Smooth muscle cell (in vitro differentiated cells): Measurements from ENCODE around the gene ZMYND11. TPM values are rescaled to one million over a fixed set of nuclear protein-coding genes. Genes with fewer than 3 reads are reported as not detected.

ENCODE experiments used
- DNase-seq: peaks from one replicate; lab custom pipeline; 2025; ENCODE audit not compliant: unreplicated experiment; lab: John Stamatoyannopoulos, UW
- H2AFZ ChIP-seq: fragments of 200-600 bp; sonication (generic); 2 replicates; pipeline ENCODE4 v1.6.0; 2016; ENCODE audit warnings: antibody characterized with exemption, low read depth, mild to moderate bottlenecking
- H3F3A ChIP-seq: fragments of 200-600 bp; sonication (generic); 2 replicates; pipeline ENCODE4 v1.6.0; 2017; ENCODE audit warnings: antibody characterized with exemption, low read depth
- H3K27ac ChIP-seq: fragments of 200-600 bp; sonication (generic); 2 replicates; pipeline ENCODE4 v1.5.1; 2016; ENCODE audit warnings: low read depth, mild to moderate bottlenecking
- H3K27me3 ChIP-seq: fragments of 200-600 bp; sonication (generic); 2 replicates; pipeline ENCODE4 v1.6.1; 2016; ENCODE audit warnings: low read depth, mild to moderate bottlenecking
- H3K36me3 ChIP-seq: fragments of 200-600 bp; sonication (generic); 2 replicates; pipeline ENCODE4 v1.5.1; 2016; ENCODE audit warnings: low read depth
- H3K4me1 ChIP-seq: fragments of 200-600 bp; sonication (generic); 2 replicates; pipeline ENCODE4 v1.5.1; 2016; ENCODE audit warnings: low read depth
- H3K4me2 ChIP-seq: fragments of 200-600 bp; sonication (generic); 2 replicates; pipeline ENCODE4 v1.6.0; 2016; ENCODE audit warnings: mild to moderate bottlenecking
- H3K4me3 ChIP-seq: fragments of 200-600 bp; sonication (generic); 2 replicates; pipeline ENCODE4 v1.5.1; 2016; ENCODE audit warnings: mild to moderate bottlenecking
- H3K79me2 ChIP-seq: fragments of 200-600 bp; sonication (generic); 2 replicates; pipeline ENCODE4 v1.6.0; 2016; ENCODE audit warnings: low read depth, mild to moderate bottlenecking
- H3K9ac ChIP-seq: fragments of 200-600 bp; sonication (generic); 2 replicates; pipeline ENCODE4 v1.6.0; 2016; ENCODE audit warnings: low read depth
- H3K9me3 ChIP-seq: fragments of 200-600 bp; sonication (generic); replicated peaks from 2 replicates; pipeline ENCODE4 v1.5.1; 2016; ENCODE audit warnings: low read depth
- H4K20me1 ChIP-seq: fragments of 200-600 bp; sonication (generic); 2 replicates; pipeline ENCODE4 v1.6.0; 2016; ENCODE audit warnings: low read depth
- WGBS: methylation state at CpG from one replicate; pipeline ENCODE4 v1.1.7; 2016; ENCODE audit warnings: low lambda C conversion rate; 5-methylcytosine and 5-hydroxymethylcytosine counted together
- polyA plus RNA-seq: library from polyadenylated mRNA; unstranded; fragments of >200 nt; fragmentation: Nextera tagmentation; extraction: Ambion mirVana; gene quantifications from 2 replicates; pipeline ENCODE4 v1.2.1, GENCODE V29; 2016
- total RNA-seq: library from RNA; depleted of rRNA; stranded (reverse); fragments of >200 nt; gene quantifications from 2 replicates; pipeline ENCODE4 v1.2.3, GENCODE V29; 2014
- TF ChIP-seq, protein P1 (sequence below): fragments of 200-600 bp; sonication (generic); IDR thresholded peaks from 2 replicates; pipeline ENCODE4 v1.5.1; 2017; ENCODE audit warnings: borderline replicate concordance, mild to moderate bottlenecking, antibody characterized with exemption; ENCODE audit not compliant: insufficient read depth, poor library complexity, severe bottlenecking

The ZMYND11 gene
- total and polyA plus RNA-seq, 2 experiments from 2014 or later: 33.7 to 66.3 TPM

DNA sequence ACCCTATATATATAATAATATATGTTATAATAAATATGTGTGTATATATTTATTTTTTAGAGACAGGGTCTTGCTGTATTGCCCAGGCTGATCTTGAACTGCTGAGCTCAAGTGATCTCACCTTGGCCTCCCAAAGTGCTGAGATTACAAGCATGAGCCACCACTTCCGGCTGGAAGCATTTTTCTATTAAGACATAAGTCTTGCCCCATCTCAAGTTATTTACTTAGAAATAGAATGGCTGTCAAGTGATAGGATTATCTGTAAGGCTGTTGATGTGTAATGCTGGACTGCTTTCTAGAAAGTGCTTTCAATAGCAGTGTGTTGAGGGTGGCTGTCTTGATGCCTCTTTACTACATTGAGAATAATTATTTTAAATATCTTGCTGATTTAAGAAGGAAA, 65.2 kb downstream of the ZMYND11 start:
- H3K27me3 ChIP-seq: no peaks in the 10 kb centered on the region
- H3K9ac ChIP-seq: no peak overlapping the region
- peaks cover 28% of the 10 kb centered on the region for H3K79me2 ChIP-seq
- WGBS: 88% methylated on average over 1 of the region's 1 CpG
- no peaks in the 10 kb centered on the region for H3K9me3 ChIP-seq
- no peak overlapping the region for H2AFZ ChIP-seq
- H3K4me2 ChIP-seq: no peak overlapping the region
- no peaks in the 10 kb centered on the region for H3K4me1 ChIP-seq
- no peaks in the 10 kb centered on the region for H3F3A ChIP-seq
- peaks cover 40% of the 10 kb centered on the region for H4K20me1 ChIP-seq
- TF ChIP-seq, protein P1, sequence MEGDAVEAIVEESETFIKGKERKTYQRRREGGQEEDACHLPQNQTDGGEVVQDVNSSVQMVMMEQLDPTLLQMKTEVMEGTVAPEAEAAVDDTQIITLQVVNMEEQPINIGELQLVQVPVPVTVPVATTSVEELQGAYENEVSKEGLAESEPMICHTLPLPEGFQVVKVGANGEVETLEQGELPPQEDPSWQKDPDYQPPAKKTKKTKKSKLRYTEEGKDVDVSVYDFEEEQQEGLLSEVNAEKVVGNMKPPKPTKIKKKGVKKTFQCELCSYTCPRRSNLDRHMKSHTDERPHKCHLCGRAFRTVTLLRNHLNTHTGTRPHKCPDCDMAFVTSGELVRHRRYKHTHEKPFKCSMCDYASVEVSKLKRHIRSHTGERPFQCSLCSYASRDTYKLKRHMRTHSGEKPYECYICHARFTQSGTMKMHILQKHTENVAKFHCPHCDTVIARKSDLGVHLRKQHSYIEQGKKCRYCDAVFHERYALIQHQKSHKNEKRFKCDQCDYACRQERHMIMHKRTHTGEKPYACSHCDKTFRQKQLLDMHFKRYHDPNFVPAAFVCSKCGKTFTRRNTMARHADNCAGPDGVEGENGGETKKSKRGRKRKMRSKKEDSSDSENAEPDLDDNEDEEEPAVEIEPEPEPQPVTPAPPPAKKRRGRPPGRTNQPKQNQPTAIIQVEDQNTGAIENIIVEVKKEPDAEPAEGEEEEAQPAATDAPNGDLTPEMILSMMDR: no peak
- DNase-seq: no peak
- H3K4me3 ChIP-seq: no peak overlapping the region
- no peaks in the 10 kb centered on the region for H3K36me3 ChIP-seq
- H3K27ac ChIP-seq: no peak overlapping the region

DNA sequence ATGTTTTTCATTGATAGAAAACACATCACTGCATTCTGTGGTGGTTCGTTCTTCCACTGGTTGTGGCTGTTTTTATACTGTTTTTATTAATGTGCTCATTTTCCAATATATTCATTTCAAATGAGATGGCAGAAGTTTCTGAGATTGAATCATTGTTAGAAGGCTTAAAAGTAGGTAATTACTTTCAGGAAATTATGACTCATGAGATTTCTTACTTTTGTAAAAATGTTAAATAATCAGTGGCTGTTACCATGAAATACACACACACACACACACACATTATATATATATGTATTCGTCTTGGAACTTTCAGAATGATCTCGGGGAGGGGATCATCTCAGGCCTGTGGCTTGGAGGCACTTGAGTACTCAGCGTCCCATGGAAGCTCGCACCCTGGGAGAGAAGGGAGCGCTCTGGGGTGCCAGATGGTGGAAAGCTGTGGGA, 66.1 kb downstream of the ZMYND11 start:
- no peak for DNase-seq

DNA sequence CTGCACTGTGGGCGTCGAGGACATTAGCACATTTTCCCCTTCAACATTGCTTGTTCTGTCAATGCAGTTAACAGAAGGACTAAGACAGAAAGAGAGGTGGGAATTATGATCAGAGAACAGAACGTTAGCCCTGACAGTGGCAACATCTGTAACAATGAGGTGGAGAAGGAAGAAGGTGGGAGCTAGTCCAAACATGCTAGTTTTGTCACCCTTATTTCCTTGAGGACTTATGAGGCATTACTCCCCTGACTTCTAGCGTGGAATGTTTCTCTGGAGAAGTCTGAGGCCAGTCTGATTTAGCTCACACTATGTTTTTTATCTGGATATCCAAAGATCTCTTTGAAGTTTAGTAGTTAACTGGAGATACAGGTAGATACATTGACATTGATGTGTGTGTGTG, 73.4 kb downstream of the ZMYND11 start:
- Histone ChIP-seq H3K36me3 (peaks cover 8% of the 10 kb centered on the region), H3K9me3 (no peaks in the 10 kb centered on the region), H3F3A (no peaks in the 10 kb centered on the region), H3K9ac (no peak overlapping the region), H3K4me2 (no peak overlapping the region), H3K4me3 (no peak overlapping the region), H3K27ac (no peak overlapping the region), H3K4me1 (no peaks in the 10 kb centered on the region), H3K79me2 (peaks cover 34% of the 10 kb centered on the region), H2AFZ (no peak overlapping the region), H3K27me3 (no peaks in the 10 kb centered on the region), H4K20me1 (peaks cover 35% of the 10 kb centered on the region)
- DNase-seq: no peak
- TF ChIP-seq, protein P1: no peak
- WGBS: 93% methylated on average over 4 of the region's 4 CpGs

More for the DNA sequence above, 66.1 kb downstream of the ZMYND11 start:
- H2AFZ ChIP-seq: no peak overlapping the region
- no peaks in the 10 kb centered on the region for H3F3A ChIP-seq
- no peak overlapping the region for H3K9ac ChIP-seq
- 92% methylated on average over 6 of the region's 6 CpGs for WGBS
- no peak overlapping the region for H3K4me2 ChIP-seq
- peaks cover 46% of the 10 kb centered on the region for H4K20me1 ChIP-seq
- H3K9me3 ChIP-seq: no peaks in the 10 kb centered on the region
- no peak overlapping the region for H3K27ac ChIP-seq
- peaks cover 36% of the 10 kb centered on the region for H3K79me2 ChIP-seq
- no peaks in the 10 kb centered on the region for H3K36me3 ChIP-seq
- H3K27me3 ChIP-seq: no peaks in the 10 kb centered on the region
- H3K4me1 ChIP-seq: no peaks in the 10 kb centered on the region
- TF ChIP-seq, protein P1: no peak
- no peak overlapping the region for H3K4me3 ChIP-seq

DNA sequence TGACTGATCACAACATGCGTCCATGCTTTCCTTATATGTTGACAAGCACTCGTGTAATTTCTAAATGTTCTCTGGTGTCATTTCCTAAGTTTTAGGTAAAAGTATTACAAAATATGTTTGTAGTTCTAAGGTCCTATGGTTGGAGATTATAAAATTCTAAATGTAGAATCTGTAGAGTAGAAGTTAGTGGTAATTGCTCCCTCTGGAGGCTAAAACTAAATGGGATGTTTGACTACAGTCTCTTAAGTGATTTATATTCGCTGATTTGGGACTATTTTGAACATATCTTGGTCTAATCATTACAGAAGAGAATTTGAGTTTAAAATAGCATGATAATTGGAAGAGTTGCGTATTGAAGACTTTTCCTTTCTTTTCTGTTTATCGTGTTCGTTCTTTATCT, 74.1 kb downstream of the ZMYND11 start:
- H3K9ac ChIP-seq: no peak overlapping the region
- H3K4me3 ChIP-seq: no peak overlapping the region
- TF ChIP-seq, protein P1: no peak
- no peaks in the 10 kb centered on the region for H3K4me1 ChIP-seq
- 92% methylated on average over 6 of the region's 6 CpGs for WGBS
- DNase-seq: no peak
- H2AFZ ChIP-seq: no peak overlapping the region
- H3K27ac ChIP-seq: no peak overlapping the region
- H3F3A ChIP-seq: no peaks in the 10 kb centered on the region
- peaks cover 27% of the 10 kb centered on the region for H3K79me2 ChIP-seq
- H3K27me3 ChIP-seq: no peaks in the 10 kb centered on the region
- H3K4me2 ChIP-seq: no peak overlapping the region
- no peaks in the 10 kb centered on the region for H3K9me3 ChIP-seq
- H3K36me3 ChIP-seq: peaks cover 8% of the 10 kb centered on the region
- peaks cover 33% of the 10 kb centered on the region for H4K20me1 ChIP-seq
